WTC11 (cell line): ENCODE results near the gene MEN1.

Source experiments
- ARID4B ChIP-seq: sonication (generic); formaldehyde crosslinking; IDR thresholded peaks from 2 replicates; pipeline ENCODE4 v1.8.0; 2023; ENCODE audit warnings: missing genetic modification reagents, mild to moderate bottlenecking, borderline replicate concordance
- ETV6 ChIP-seq: sonication (generic); formaldehyde crosslinking; IDR thresholded peaks from 2 replicates; pipeline ENCODE4 v1.8.1; 2022; ENCODE audit warnings: mild to moderate bottlenecking, missing genetic modification reagents
- JAZF1 ChIP-seq: fragments of 250-450 bp; sonication (Bioruptor Pico); IDR thresholded peaks from 2 replicates; pipeline ENCODE4 v1.9.0; 2021; ENCODE audit warnings: moderate library complexity, mild to moderate bottlenecking, inconsistent platforms
- ZNF263 ChIP-seq: sonication (generic); formaldehyde crosslinking; IDR thresholded peaks from 2 replicates; pipeline ENCODE4 v1.8.1; 2022; ENCODE audit warnings: low read depth, mild to moderate bottlenecking, moderate library complexity, missing genetic modification reagents
- TF ChIP-seq, protein P1 (sequence below): sonication (generic); formaldehyde crosslinking; IDR thresholded peaks from 2 replicates; pipeline ENCODE4 v1.8.0; 2022; ENCODE audit warnings: mild to moderate bottlenecking, missing genetic modification reagents
- TF ChIP-seq, protein P2 (sequence below): sonication (generic); formaldehyde crosslinking; IDR thresholded peaks from 2 replicates; pipeline ENCODE4 v1.8.1; 2023; ENCODE audit warnings: mild to moderate bottlenecking, missing genetic modification reagents
- TF ChIP-seq, protein P3 (sequence below): fragments of 200-600 bp; IDR thresholded peaks from 2 replicates; pipeline ENCODE4 v1.8.0; 2022; ENCODE audit warnings: antibody characterized with exemption
- TF ChIP-seq, protein P4 (sequence below): sonication (generic); formaldehyde crosslinking; IDR thresholded peaks from 2 replicates; pipeline ENCODE4 v1.8.0; 2023; ENCODE audit warnings: missing genetic modification reagents
- TF ChIP-seq, protein P5 (sequence below): sonication (generic); formaldehyde crosslinking; IDR thresholded peaks from 2 replicates; pipeline ENCODE4 v1.8.1; 2023; ENCODE audit warnings: mild to moderate bottlenecking, missing genetic modification reagents

DNA sequence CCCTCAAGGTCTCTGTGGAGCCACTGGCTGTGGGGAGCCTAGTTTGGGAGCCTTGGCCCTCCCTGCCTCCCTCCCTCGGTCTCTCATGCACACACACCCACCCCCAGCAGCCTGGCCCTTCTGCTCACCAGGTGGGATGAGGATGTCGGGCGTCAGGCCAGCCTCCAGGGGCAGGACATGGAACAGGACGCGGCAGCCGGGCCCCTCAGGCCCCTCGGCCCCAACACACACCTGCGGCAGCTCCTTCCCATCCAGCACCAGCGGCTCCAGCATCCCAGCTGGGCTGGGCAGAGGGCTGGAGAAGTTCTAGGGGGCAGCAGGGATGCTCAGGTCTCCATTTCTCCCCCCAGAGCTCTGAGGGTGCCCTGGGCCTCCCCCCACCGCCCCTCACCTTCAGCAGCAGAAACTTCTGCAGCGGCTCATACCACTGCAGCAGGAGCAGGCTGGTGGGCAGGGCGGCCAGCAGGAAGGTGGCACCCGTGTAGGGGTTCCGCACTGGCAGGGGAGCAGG, 18.5 kb downstream of the MEN1 start:
- TF ChIP-seq, protein P1, sequence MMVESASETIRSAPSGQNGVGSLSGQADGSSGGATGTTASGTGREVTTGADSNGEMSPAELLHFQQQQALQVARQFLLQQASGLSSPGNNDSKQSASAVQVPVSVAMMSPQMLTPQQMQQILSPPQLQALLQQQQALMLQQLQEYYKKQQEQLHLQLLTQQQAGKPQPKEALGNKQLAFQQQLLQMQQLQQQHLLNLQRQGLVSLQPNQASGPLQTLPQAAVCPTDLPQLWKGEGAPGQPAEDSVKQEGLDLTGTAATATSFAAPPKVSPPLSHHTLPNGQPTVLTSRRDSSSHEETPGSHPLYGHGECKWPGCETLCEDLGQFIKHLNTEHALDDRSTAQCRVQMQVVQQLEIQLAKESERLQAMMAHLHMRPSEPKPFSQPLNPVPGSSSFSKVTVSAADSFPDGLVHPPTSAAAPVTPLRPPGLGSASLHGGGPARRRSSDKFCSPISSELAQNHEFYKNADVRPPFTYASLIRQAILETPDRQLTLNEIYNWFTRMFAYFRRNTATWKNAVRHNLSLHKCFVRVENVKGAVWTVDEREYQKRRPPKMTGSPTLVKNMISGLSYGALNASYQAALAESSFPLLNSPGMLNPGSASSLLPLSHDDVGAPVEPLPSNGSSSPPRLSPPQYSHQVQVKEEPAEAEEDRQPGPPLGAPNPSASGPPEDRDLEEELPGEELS (CRISPR knock-in tag), result no peak
- no peak for TF ChIP-seq ARID4B (CRISPR knock-in tag)
- TF ChIP-seq ZNF263 (CRISPR knock-in tag), result no peak
- TF ChIP-seq, protein P2, sequence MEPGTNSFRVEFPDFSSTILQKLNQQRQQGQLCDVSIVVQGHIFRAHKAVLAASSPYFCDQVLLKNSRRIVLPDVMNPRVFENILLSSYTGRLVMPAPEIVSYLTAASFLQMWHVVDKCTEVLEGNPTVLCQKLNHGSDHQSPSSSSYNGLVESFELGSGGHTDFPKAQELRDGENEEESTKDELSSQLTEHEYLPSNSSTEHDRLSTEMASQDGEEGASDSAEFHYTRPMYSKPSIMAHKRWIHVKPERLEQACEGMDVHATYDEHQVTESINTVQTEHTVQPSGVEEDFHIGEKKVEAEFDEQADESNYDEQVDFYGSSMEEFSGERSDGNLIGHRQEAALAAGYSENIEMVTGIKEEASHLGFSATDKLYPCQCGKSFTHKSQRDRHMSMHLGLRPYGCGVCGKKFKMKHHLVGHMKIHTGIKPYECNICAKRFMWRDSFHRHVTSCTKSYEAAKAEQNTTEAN (CRISPR knock-in tag), result no peak
- TF ChIP-seq, protein P3, sequence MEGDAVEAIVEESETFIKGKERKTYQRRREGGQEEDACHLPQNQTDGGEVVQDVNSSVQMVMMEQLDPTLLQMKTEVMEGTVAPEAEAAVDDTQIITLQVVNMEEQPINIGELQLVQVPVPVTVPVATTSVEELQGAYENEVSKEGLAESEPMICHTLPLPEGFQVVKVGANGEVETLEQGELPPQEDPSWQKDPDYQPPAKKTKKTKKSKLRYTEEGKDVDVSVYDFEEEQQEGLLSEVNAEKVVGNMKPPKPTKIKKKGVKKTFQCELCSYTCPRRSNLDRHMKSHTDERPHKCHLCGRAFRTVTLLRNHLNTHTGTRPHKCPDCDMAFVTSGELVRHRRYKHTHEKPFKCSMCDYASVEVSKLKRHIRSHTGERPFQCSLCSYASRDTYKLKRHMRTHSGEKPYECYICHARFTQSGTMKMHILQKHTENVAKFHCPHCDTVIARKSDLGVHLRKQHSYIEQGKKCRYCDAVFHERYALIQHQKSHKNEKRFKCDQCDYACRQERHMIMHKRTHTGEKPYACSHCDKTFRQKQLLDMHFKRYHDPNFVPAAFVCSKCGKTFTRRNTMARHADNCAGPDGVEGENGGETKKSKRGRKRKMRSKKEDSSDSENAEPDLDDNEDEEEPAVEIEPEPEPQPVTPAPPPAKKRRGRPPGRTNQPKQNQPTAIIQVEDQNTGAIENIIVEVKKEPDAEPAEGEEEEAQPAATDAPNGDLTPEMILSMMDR, result no peak
- TF ChIP-seq, protein P4, sequence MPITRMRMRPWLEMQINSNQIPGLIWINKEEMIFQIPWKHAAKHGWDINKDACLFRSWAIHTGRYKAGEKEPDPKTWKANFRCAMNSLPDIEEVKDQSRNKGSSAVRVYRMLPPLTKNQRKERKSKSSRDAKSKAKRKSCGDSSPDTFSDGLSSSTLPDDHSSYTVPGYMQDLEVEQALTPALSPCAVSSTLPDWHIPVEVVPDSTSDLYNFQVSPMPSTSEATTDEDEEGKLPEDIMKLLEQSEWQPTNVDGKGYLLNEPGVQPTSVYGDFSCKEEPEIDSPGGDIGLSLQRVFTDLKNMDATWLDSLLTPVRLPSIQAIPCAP, result no peak
- TF ChIP-seq, protein P5, sequence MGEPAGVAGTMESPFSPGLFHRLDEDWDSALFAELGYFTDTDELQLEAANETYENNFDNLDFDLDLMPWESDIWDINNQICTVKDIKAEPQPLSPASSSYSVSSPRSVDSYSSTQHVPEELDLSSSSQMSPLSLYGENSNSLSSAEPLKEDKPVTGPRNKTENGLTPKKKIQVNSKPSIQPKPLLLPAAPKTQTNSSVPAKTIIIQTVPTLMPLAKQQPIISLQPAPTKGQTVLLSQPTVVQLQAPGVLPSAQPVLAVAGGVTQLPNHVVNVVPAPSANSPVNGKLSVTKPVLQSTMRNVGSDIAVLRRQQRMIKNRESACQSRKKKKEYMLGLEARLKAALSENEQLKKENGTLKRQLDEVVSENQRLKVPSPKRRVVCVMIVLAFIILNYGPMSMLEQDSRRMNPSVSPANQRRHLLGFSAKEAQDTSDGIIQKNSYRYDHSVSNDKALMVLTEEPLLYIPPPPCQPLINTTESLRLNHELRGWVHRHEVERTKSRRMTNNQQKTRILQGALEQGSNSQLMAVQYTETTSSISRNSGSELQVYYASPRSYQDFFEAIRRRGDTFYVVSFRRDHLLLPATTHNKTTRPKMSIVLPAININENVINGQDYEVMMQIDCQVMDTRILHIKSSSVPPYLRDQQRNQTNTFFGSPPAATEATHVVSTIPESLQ (CRISPR knock-in tag), result no peak
- no peak for TF ChIP-seq ETV6 (CRISPR knock-in tag)
- TF ChIP-seq JAZF1 (CRISPR knock-in tag), result no peak
